Measurements from ENCODE around the gene NDEL1.
A peak's percentile ranks its signal among the peaks of the same experiment; 100 is the strongest.

Gene NDEL1

DNA sequence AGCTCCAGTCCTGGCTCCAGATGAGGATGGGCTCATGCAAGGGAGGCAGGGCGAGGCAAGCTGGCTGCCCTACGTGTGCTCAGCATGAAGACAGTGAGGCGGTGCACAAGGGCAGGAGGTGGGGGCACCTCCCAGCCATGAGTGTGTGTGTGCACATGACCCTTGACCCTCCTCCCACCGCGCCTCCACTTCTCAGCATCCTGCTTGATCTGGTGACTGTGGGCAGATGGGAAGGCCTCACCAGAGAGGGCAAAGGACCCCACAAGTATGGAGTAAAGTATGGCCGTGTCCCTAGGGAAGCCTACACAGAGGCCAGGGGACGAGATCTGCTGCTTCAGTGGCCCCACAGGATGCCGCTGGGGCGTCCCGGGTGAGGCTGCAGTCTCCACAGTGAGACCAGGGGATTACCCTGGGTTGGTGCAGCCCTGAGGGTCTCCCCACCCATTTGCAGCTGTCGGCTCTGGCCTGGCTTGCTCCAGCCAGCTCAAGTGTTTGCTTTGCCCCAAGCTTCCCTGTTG is 30.1 kb upstream of the NDEL1 start:
- Histone ChIP-seq H3K4me3 (ENCODE audit: low read depth, low read length, poor library complexity, severe bottlenecking) (no peak overlapping the region), H3K9me2 (ENCODE audit: low read depth, low read length) (no peaks in the 10 kb centered on the region), H3K27me3 (ENCODE audit: insufficient read depth, low read length) (no peaks in the 10 kb centered on the region; the same call in 1 of the 2 replicates), H4K20me1 (ENCODE audit: insufficient read depth, low read length) (no peaks in the 10 kb centered on the region), H3K4me2 (ENCODE audit: low read length) (no peak overlapping the region), H3K9me3 (ENCODE audit: low read length) (no peaks in the 10 kb centered on the region), H3K9ac (ENCODE audit: low read length) (no peak overlapping the region), H3K79me2 (ENCODE audit: insufficient read depth, low read length) (no peaks in the 10 kb centered on the region), H3F3A (ENCODE audit: insufficient read depth, low read length) (no peaks in the 10 kb centered on the region), H2AFZ (ENCODE audit: low read length) (no peak overlapping the region), H3K27ac (ENCODE audit: low read depth, low read length, poor library complexity, severe bottlenecking) (no peak overlapping the region), H3K4me1 (ENCODE audit: insufficient read depth, low read length, severe bottlenecking) (peaks cover 7% of the 10 kb centered on the region), H3K36me3 (ENCODE audit: insufficient read depth, low read length) (no peaks in the 10 kb centered on the region)
- no peak for TF ChIP-seq EZH2 (IDR thresholded peaks at IDR 0.05; ENCODE audit: borderline replicate concordance, low read length)
- TF ChIP-seq, protein P1, sequence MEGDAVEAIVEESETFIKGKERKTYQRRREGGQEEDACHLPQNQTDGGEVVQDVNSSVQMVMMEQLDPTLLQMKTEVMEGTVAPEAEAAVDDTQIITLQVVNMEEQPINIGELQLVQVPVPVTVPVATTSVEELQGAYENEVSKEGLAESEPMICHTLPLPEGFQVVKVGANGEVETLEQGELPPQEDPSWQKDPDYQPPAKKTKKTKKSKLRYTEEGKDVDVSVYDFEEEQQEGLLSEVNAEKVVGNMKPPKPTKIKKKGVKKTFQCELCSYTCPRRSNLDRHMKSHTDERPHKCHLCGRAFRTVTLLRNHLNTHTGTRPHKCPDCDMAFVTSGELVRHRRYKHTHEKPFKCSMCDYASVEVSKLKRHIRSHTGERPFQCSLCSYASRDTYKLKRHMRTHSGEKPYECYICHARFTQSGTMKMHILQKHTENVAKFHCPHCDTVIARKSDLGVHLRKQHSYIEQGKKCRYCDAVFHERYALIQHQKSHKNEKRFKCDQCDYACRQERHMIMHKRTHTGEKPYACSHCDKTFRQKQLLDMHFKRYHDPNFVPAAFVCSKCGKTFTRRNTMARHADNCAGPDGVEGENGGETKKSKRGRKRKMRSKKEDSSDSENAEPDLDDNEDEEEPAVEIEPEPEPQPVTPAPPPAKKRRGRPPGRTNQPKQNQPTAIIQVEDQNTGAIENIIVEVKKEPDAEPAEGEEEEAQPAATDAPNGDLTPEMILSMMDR (IDR thresholded peaks at IDR 0.05; ENCODE audit: low read length), result no peak

DNA sequence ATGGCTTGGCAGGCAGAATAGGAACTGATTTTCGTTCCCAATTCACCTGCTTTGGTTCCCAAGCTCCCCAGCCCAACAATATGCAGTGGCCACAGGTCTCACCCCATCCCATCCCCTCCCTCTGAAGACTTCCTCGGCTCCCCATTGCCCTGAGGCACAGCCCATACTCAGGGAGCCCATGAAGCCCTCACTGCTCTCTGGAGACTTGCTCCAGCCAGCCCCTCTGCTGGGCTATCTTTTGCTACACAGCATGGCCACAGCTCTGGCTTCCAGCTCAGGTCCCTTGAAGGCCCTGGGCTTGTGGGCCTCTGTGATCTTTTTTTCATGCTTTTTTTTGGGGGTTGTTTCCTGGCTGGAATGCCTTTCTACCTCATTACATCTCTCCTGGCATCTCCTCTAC is 29.5 kb upstream of the NDEL1 start:
- Histone ChIP-seq H3K36me3 (ENCODE audit: insufficient read depth, low read length) (no peaks in the 10 kb centered on the region), H3K9me2 (ENCODE audit: low read depth, low read length) (no peaks in the 10 kb centered on the region), H3K4me2 (ENCODE audit: low read length) (no peak overlapping the region), H3K9ac (ENCODE audit: low read length) (no peak overlapping the region), H4K20me1 (ENCODE audit: insufficient read depth, low read length) (no peaks in the 10 kb centered on the region), H3K79me2 (ENCODE audit: insufficient read depth, low read length) (no peaks in the 10 kb centered on the region), H3K27me3 (ENCODE audit: insufficient read depth, low read length) (no peaks in the 10 kb centered on the region; the same call in 1 of the 2 replicates), H3K4me3 (ENCODE audit: low read depth, low read length, poor library complexity, severe bottlenecking) (no peak overlapping the region), H3F3A (ENCODE audit: insufficient read depth, low read length) (no peaks in the 10 kb centered on the region), H3K4me1 (ENCODE audit: insufficient read depth, low read length, severe bottlenecking) (peaks cover 7% of the 10 kb centered on the region), H3K9me3 (ENCODE audit: low read length) (no peaks in the 10 kb centered on the region), H2AFZ (ENCODE audit: low read length) (no peak overlapping the region), H3K27ac (ENCODE audit: low read depth, low read length, poor library complexity, severe bottlenecking) (no peak overlapping the region)
- TF ChIP-seq, protein P1 (IDR thresholded peaks at IDR 0.05; ENCODE audit: low read length), result no peak
- TF ChIP-seq EZH2 (IDR thresholded peaks at IDR 0.05; ENCODE audit: borderline replicate concordance, low read length), result no peak

DNA sequence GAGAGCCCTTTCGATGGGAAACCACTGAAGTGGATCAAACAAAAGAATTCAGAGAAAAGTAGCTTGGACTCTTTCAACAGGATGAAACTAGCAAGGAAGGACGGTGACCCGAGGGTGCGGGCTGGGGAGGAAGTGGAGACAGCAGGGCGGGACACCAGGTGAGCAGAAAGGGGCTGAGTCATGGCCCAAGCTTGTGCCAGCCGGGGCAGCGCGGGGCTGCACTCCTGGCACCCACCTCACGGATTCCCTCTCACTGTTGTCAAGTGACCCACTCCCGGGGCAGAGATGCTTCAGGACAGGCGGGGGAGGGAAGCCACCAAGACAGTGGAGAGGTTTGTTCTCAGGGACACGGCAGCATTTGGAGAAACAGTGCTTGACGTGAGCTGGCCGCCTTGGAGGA is 27.3 kb upstream of the NDEL1 start:
- Histone ChIP-seq H3K4me2 (ENCODE audit: low read length) (peak overlapping the region; percentile 2; the same call in 1 of the 2 replicates), H3K9me2 (ENCODE audit: low read depth, low read length) (no peaks in the 10 kb centered on the region), H3K27ac (ENCODE audit: low read depth, low read length, poor library complexity, severe bottlenecking) (no peak overlapping the region), H3K36me3 (ENCODE audit: insufficient read depth, low read length) (no peaks in the 10 kb centered on the region), H3K4me3 (ENCODE audit: low read depth, low read length, poor library complexity, severe bottlenecking) (no peak overlapping the region), H2AFZ (ENCODE audit: low read length) (no peak overlapping the region), H3K9me3 (ENCODE audit: low read length) (no peaks in the 10 kb centered on the region), H3K4me1 (ENCODE audit: insufficient read depth, low read length, severe bottlenecking) (peaks cover 7% of the 10 kb centered on the region), H3K27me3 (ENCODE audit: insufficient read depth, low read length) (no peaks in the 10 kb centered on the region; the same call in 1 of the 2 replicates), H3K79me2 (ENCODE audit: insufficient read depth, low read length) (no peaks in the 10 kb centered on the region), H3F3A (ENCODE audit: insufficient read depth, low read length) (no peaks in the 10 kb centered on the region), H3K9ac (ENCODE audit: low read length) (no peak overlapping the region), H4K20me1 (ENCODE audit: insufficient read depth, low read length) (no peaks in the 10 kb centered on the region)
- no peak for TF ChIP-seq EZH2 (IDR thresholded peaks at IDR 0.05; ENCODE audit: borderline replicate concordance, low read length)
- TF ChIP-seq, protein P1 (IDR thresholded peaks at IDR 0.05; ENCODE audit: low read length), result no peak
